Fibroblast of skin of abdomen (primary cell): ENCODE data around the gene AGBL1.

Experiments used
- DNase-seq: peaks from one replicate; pipeline ENCODE4 v3.0.0-alpha.2; 2013

The AGBL1 gene

DNA sequence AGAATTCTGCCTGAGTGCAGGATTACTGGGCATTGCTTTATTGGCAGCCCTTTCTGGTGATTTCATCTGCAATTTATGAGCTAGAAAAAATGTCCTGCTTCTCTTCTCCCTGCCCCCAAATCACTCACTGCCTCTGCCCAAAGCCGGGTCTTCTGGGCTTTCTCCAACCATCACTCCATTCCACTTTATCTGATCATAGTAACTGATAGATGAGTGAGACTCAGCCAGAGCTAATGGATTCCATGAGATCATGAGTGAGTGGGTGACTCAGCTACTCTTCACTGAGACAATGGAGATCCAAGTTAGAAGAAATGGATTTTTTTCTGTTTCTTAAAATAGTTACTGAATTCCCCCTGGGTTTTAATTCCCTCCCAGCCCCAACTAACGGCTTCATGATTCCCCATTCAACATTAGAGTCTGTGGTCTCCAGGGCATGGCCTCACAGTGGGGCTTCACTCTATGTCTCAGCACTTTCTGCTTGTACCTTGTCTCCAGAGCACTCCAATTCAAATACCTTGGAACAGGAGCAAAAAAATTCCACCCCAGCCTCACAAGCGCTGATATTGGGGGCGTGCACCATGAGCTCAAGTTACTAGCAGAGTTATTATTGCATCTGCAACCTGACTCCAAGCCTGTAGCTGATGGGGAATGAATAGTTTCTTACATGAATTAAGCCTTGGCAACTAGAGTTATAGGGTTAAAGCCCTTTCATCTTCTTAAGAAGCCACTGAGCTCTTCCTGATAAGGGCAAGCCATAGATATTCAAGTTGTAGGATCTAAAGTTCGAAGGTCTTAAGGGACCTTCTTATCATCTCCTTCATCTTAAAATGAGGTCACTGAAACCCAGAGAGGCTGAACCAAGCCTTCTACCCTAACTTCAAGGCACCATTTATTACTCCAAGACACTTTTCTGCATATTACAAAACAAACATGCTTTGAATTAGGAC is 85.9 kb downstream of the AGBL1 start:
- peak; percentile 89 for DNase-seq

GRCh38 chr15:86167841-86168240 is 88.2 kb downstream of the AGBL1 start:
- no peak for DNase-seq

DNA sequence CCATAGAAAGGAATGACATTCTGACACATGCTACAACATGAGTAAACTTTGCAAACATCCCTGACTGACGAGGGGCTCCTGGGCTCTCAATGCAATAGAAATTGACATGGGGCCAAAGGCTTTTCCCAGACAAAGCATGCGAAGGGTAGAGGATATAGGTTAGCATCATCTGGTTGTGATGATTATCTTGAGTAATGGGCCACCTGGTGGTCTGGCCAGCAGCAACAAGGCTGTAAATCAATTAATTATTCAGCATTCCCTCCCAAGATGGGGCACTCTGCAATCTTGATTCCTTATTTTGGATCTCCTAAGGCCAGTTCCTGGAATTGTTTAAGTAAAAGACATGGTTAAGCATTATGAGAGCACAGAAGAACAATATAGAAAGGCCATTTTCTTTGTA is 99.2 kb downstream of the AGBL1 start:
- peak; percentile 40 for DNase-seq

DNA sequence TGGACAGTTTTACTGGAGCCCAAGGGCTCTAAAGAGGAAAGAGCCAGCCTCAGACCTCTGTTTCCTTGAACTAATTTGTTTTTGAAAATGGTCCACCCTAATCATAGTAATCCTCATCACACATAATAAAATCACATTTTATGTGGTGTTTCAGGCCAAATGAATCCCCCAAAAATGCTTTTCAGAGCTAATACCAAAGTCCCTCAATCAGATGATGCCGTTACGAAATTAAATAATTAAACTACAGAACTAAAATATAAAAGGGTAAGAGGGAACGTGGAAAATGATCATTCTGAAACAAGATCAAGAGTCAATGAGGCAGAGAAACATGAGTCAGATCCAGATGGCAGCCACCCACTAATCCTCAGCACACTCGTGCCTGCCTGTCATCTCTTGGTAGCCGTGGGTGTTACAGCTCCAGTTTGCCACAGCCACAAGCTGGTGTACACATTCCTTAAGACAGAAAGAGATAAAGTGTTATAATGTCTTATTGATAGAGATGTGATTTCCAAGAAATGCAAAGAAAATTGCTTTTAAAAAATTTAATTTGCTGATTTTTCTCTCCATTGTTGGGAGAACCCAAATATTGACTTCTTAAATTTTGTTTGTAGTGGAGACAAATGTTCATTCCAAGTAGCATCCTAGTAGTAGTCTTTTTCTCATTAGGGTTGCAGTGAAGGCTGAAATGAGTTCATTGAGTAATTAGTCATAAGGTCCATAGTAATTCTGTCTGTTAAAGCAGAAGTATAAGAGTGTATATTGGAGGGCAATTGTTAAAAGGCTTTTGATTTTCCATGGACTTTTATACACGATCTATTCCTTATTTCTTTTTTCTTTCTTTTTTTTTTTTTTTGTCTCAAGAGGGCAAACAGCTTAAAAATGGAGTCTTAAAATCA is 104.2 kb downstream of the AGBL1 start:
- DNase-seq, result no peak

GRCh38 chr15:86193716-86194380 is 114.2 kb downstream of the AGBL1 start:
- DNase-seq, result peak; percentile 21

DNA sequence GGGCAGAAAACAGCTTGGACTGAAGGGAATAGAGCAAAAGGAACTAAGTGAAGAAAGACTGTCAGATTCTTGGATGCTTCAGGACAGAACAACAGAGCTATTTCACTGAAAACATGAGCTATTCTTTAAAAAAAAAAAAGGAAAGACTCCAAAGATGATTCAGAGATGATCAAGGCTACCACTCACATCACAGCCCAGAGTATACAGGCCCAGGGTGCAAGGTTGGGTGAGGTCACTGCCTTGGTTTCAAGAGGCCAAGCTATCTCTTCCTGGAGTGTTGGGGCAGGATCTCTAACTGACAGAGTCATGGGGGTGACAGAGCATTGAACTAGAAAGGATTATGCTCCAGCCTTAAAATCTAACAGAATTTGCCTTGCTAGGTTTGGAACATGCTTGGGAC is 118.1 kb downstream of the AGBL1 start:
- DNase-seq, result no peak

- DNase-seq, result no peak
These were observed 119.9 kb downstream of the AGBL1 start for GRCh38 chr15:86199467-86200145.

GRCh38 chr15:86201313-86202008 is 121.8 kb downstream of the AGBL1 start:
- DNase-seq, result no peak

- DNase-seq, result no peak
These were observed 123.8 kb downstream of the AGBL1 start for GRCh38 chr15:86203462-86203861.

DNA sequence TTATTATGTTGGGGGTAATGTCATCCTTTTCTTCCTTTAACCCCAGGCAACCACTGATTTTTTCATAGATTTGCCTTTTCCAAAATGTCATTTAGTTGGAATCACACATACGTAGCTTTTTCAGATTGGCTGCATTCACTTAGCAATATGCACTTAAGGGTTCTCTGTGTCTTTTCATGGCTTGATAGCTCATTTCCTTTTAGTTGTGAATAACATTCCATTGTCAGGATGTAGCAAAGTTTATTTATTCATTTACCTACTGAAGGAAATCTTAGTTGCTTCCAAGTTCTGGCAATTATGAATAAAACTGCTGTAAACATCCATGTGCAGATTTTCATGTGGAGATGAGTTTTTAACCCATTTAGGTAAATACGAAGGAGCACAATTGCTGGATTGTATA is 125.4 kb downstream of the AGBL1 start:
- DNase-seq, result no peak

GRCh38 chr15:86213420-86213819 is 133.7 kb downstream of the AGBL1 start:
- no peak for DNase-seq

GRCh38 chr15:86213888-86214287 is 134.2 kb downstream of the AGBL1 start:
- no peak for DNase-seq

DNA sequence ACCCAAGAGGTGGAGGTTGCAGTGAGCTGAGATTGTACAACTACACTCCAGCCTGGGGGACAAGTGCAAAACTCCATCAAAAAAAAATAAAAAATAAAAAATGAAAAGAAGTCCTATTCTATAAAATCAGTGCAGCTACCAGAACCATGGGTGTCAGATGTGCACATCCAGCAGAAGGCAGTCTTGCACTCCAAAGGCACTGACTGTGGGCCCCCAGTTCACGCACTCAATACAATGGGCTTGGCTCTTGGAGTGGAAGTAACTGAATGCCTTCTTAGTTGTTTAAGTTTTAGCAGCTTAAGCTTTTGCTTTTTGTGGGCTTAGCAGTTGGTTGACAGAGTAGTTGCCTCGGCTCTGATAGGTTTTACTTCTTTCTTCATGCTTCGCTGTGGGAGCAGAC is 141.4 kb downstream of the AGBL1 start:
- DNase-seq, result no peak

- no peak for DNase-seq
These were observed 149.6 kb downstream of the AGBL1 start for GRCh38 chr15:86229306-86229705.

GRCh38 chr15:86229936-86230335 is 150.3 kb downstream of the AGBL1 start:
- no peak for DNase-seq

GRCh38 chr15:86231864-86232721 is 152.4 kb downstream of the AGBL1 start:
- DNase-seq, result peak; percentile 15

DNA sequence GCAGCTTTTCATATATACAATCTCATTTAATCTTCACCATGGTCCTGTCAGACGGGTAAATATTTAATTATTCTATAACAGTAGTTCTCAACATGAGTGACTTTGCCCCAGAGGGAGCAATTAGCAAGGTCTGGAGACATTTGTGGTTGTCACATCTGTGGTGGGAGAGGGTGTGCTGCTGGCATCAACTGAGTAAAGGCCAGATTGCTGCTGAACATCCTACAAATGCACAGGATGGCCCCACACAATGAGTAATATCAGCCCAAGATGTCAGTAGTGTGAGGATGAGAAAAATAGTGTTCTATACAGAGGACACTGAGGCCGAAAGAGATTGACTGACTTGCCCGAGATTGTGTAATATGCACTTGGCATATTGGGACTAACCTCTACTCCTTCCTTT is 156.0 kb downstream of the AGBL1 start:
- DNase-seq, result no peak

- no peak for DNase-seq
These were observed 156.9 kb downstream of the AGBL1 start for GRCh38 chr15:86236356-86237110.

- no peak for DNase-seq
These were observed 157.4 kb downstream of the AGBL1 start for GRCh38 chr15:86237111-86237500.
